HEK293 (cell line): Measurements from ENCODE around the gene TANGO2.

Experiments
- AEBP2 ChIP-seq: fragments of 450-650 bp; formaldehyde crosslinking; IDR thresholded peaks from 2 replicates; pipeline ENCODE4 v1.5.1; 2016; ENCODE audit warnings: missing biosample characterization, missing genetic modification characterization, borderline replicate concordance
- ELK4 ChIP-seq: IDR thresholded peaks from 2 replicates; pipeline ENCODE4 v1.6.1; 2011; ENCODE audit warnings: mild to moderate bottlenecking, low read depth, low read length, borderline replicate concordance
- FEZF1 ChIP-seq: fragments of 450-650 bp; formaldehyde crosslinking; IDR thresholded peaks from 2 replicates; pipeline ENCODE4 v1.5.1; 2016; ENCODE audit warnings: missing biosample characterization, missing genetic modification characterization
- IKZF3 ChIP-seq: fragments of 450-650 bp; IDR thresholded peaks from 2 replicates; pipeline ENCODE4 v1.5.0; 2018; ENCODE audit warnings: missing biosample characterization, mild to moderate bottlenecking, missing genetic modification characterization, moderate library complexity
- KLF1 ChIP-seq: fragments of 450-650 bp; formaldehyde crosslinking; IDR thresholded peaks from 2 replicates; pipeline ENCODE4 v1.5.1; 2016; ENCODE audit warnings: missing biosample characterization, missing genetic modification characterization
- PATZ1 ChIP-seq: fragments of 450-650 bp; formaldehyde crosslinking; IDR thresholded peaks from 2 replicates; pipeline ENCODE4 v1.5.1; 2016; ENCODE audit warnings: missing biosample characterization, missing genetic modification characterization
- REST ChIP-seq: fragments of 450-650 bp; formaldehyde crosslinking; IDR thresholded peaks from 2 replicates; pipeline ENCODE4 v1.5.1; 2016; ENCODE audit warnings: missing biosample characterization, missing genetic modification characterization
- SP3 ChIP-seq: fragments of 450-650 bp; formaldehyde crosslinking; IDR thresholded peaks from 2 replicates; pipeline ENCODE4 v1.5.1; 2016; ENCODE audit warnings: missing biosample characterization, missing genetic modification characterization
- TSHZ1 ChIP-seq: fragments of 450-650 bp; formaldehyde crosslinking; IDR thresholded peaks from 2 replicates; pipeline ENCODE4 v1.5.1; 2016; ENCODE audit warnings: missing biosample characterization, missing genetic modification characterization, borderline replicate concordance
- ZNF121 ChIP-seq: fragments of 450-650 bp; formaldehyde crosslinking; IDR thresholded peaks from 2 replicates; pipeline ENCODE4 v1.5.1; 2016; ENCODE audit warnings: missing biosample characterization, missing genetic modification characterization
- ZNF24 ChIP-seq: fragments of 450-650 bp; formaldehyde crosslinking; IDR thresholded peaks from 2 replicates; pipeline ENCODE4 v1.5.1; 2016; ENCODE audit warnings: missing biosample characterization, missing genetic modification characterization
- ZNF292 ChIP-seq: fragments of 450-650 bp; formaldehyde crosslinking; IDR thresholded peaks from 2 replicates; pipeline ENCODE4 v1.5.1; 2016; ENCODE audit warnings: low read depth, missing biosample characterization, missing genetic modification characterization, borderline replicate concordance
- ZNF391 ChIP-seq: fragments of 450-650 bp; formaldehyde crosslinking; IDR thresholded peaks from 2 replicates; pipeline ENCODE4 v1.5.1; 2016; ENCODE audit warnings: low read depth, missing biosample characterization, missing genetic modification characterization, borderline replicate concordance
- ZNF398 ChIP-seq: fragments of 450-650 bp; formaldehyde crosslinking; IDR thresholded peaks from 2 replicates; pipeline ENCODE4 v1.5.1; 2017; ENCODE audit warnings: missing biosample characterization, missing genetic modification characterization
- ZNF629 ChIP-seq: fragments of 450-650 bp; formaldehyde crosslinking; IDR thresholded peaks from 2 replicates; pipeline ENCODE4 v1.5.1; 2017; ENCODE audit warnings: missing biosample characterization, missing genetic modification characterization
- ZNF645 ChIP-seq: fragments of 450-650 bp; formaldehyde crosslinking; IDR thresholded peaks from 2 replicates; pipeline ENCODE4; 2016; ENCODE audit warnings: missing biosample characterization, missing genetic modification characterization
- ZNF660 ChIP-seq: fragments of 450-650 bp; IDR thresholded peaks from 2 replicates; pipeline ENCODE4 v1.5.1; 2018; ENCODE audit warnings: missing biosample characterization, mild to moderate bottlenecking, missing genetic modification characterization
- ZNF792 ChIP-seq: fragments of 450-650 bp; formaldehyde crosslinking; IDR thresholded peaks from 2 replicates; pipeline ENCODE4 v1.5.1; 2016; ENCODE audit warnings: missing biosample characterization, missing genetic modification characterization
- ZNF830 ChIP-seq: fragments of 450-650 bp; IDR thresholded peaks from 2 replicates; pipeline ENCODE4 v1.5.0; 2018; ENCODE audit warnings: missing biosample characterization, missing genetic modification characterization, low read depth, mild to moderate bottlenecking, moderate library complexity

The TANGO2 gene

GRCh38 chr22:19974268-19974861 lies 46.5 kb upstream of the TANGO2 start (continued):
- no peak for TF ChIP-seq ZNF391 (tag by site-specific recombination)
- TF ChIP-seq ELK4: no peak
- TF ChIP-seq IKZF3 (tag by site-specific recombination): peak; percentile 64
- 0 out of 2 replicates have a peak, but pooled peaks have one; percentile 41 for TF ChIP-seq SP3 (tag by site-specific recombination)
- TF ChIP-seq ZNF292 (tag by site-specific recombination): no peak
- no peak for TF ChIP-seq FEZF1 (tag by site-specific recombination)
- TF ChIP-seq ZNF629: no peak; the same call in 1 of the 2 replicates
- no peak for TF ChIP-seq REST (tag by site-specific recombination)
- no peak for TF ChIP-seq ZNF792 (tag by site-specific recombination)
- TF ChIP-seq PATZ1 (tag by site-specific recombination): peak; percentile 23; the same call in 1 of the 2 replicates
- TF ChIP-seq ZNF121: no peak
- no peak for TF ChIP-seq TSHZ1 (tag by site-specific recombination)
- no peak for TF ChIP-seq ZNF645 (tag by site-specific recombination)
- peak; percentile 36; the same call in 1 of the 2 replicates for TF ChIP-seq ZNF24 (tag by site-specific recombination)
- TF ChIP-seq KLF1: peak; percentile 68
- no peak for TF ChIP-seq ZNF830 (tag by site-specific recombination)
- no peak for TF ChIP-seq ZNF660 (tag by site-specific recombination)
- no peak for TF ChIP-seq AEBP2 (tag by site-specific recombination)
- no peak for TF ChIP-seq ZNF398
